HG02678 (cell line): ENCODE results near the gene FCRL5.
"Not testable (repeated sequence)": the region's sequence is repeated elsewhere in the genome, so short reads cannot be mapped to it uniquely, and the experiment has no call there.

Experiments used
- ATAC-seq: cut with Tn5 transposase; IDR thresholded peaks from one replicate; pipeline ENCODE4 v1.9.1; 2021; ENCODE audit warnings: mild to moderate bottlenecking, moderate library complexity; ENCODE audit not compliant: unreplicated experiment

The FCRL5 gene

DNA sequence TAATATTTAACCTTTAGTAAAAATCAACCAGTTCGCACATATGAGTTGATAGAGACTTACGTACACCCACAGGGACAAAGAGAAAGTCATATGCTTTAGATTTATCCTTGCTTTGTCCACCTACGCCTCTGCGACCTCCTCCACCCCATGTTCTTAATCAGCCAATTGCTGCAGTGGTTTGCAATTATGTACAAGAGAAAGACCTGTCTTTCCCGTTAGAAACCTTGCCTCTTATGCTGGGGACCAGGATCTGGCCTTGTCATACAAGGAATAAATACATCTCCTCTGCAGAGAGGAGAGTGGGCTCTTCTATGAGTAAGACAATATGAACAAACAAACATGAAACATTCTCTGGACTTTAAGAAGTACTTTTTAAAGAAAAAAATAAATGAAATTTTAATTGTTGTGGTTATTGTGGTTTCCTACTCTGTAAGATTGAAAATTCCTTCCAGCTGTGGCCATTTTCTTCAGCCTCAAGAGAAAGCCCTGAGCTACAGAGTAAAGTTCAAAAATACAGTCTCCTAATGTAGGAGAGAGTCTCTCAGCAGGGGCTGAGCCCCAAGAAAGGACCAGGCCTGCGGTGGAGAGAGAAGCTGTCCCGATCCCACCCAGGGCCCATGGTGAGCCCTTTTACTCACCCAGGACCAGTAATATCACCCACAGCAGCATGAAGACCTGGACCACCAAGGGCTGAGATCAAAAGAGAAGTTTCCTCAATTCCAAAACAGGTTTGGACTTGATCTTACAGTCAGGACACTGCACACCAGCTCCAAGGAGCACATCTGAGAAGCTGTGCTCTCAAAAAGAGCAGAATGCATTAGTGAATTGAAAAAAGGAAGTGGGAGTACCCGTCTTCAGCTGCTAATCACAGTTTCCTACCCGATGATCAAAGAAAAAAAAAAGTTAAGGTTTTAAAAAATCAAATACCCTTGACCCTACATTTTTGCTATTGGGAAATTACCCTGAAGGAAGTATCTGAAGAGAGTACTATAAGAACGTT, at the start of gene FCRL5:
FCRL5 (minus strand) TSS at position 822 of the 1,000 bp plus-strand sequence; CDS start at position 669, 153 bp downstream.
- peak; percentile 79 for ATAC-seq

DNA sequence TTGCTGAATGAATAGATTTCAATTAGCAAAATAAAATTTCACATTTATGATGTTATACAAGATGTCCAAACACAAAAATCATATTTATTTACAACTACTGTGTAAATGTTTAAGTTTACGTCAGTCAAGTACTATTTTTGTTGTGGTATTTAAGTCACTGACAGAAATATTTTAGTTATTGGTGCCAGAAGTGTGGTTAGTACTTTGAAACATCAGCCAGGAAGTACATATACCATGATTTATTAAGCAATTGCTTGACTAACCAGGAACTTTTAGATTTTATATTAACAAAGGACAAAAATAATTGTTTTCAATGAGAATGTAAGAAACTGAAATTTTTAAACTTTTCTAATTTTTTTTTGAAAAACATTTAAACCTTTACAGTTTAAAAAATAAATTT, 47.9 kb upstream of the FCRL5 start:
- ATAC-seq = no peak

DNA sequence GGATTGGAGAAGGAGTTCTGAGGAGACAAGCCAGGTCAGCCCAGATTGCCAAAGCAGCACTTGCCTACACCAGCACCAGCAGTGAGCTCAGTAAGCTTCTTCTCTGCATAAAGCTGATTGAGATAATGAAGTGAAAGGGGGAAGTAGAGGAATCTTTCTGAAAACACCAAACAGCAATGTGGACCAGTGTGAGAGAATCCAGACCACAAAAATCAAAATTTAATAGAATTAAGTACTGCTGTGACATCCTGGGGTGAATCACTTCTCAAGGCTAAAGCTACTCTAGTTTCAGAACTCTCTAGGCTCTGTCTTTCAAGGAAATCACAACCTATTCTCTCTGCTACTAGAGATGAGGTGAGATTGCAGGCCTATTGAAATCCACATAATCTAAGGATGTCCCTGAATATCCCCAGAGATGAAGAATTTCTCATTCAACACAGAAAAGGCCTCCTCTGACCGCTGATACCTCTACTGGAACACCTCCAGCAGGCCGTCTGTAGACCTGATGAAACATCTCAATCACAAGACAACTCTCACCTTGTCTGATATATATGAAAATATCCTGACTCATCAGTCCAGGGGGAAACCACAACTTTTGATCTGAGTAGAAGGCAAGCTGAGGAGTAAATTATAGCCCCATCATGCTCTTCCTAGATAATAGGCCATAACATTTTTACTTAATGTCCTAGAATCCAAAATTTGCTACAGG, 45.8 kb upstream of the FCRL5 start, which contains the start of gene FCRL4:
FCRL4 (minus strand) TSS at position 127 of the 709 bp plus-strand sequence. CDS start 141 bp downstream, outside the sequence.
- peak; percentile 49 for ATAC-seq

DNA sequence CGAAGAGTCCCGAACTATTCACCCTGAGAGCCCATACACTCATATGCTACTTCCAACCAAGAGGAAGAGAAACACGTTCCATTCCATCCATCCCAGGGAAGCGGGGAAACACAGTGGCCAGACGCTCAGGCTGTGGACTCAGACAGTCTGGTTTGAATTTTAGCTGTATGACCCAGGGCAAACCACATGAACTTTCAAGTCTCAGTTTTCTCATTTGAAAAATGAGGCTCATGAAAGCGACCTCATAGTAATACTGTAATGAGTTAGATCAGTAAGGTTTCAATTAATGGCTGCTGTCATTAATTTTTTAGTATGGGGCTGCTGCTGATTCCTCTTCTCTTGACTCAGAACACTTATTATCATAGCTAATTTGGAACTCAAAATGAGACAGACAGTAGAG, 44.1 kb upstream of the FCRL5 start:
- peak; percentile 48 for ATAC-seq

DNA sequence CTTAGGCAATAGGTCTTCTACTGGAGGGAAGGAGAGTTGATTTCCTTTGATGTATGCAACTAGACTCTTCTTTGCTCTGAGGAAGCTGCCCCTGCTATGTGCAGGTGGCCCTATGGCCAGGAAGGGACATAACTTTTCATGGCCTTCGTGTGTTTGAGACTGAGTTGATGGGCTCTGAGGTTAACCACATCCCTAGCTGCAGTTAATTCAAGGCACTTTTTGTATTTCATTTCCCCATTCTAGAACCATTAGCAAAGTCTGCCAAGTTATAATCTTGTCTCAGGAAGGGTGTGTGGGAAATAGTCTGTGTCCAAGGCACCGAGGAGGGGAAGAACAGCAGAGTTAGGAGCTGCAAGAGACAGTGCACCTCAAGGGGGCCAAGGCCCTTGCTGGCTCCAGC, 43.0 kb upstream of the FCRL5 start:
- peak; percentile 73 for ATAC-seq

DNA sequence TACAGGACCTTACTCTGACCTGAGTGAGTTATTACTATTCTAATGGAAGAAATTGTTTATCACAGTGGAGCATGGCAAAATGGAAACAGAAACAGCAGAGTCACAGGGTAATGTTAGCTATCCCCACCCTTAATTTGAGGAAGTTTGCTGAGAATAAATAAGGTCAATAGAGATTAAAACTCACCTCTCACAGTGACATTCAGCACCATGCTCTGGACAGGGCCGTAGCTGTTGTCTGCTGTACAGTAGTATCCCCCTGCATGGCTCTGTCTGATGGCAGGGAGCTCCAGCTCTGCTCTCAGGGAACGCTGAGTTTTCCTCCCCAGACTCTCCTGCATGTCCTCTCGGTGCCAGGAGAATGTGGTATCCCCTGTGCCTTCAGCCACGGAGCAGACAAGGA, 33.7 kb upstream of the FCRL5 start:
- no peak for ATAC-seq

DNA sequence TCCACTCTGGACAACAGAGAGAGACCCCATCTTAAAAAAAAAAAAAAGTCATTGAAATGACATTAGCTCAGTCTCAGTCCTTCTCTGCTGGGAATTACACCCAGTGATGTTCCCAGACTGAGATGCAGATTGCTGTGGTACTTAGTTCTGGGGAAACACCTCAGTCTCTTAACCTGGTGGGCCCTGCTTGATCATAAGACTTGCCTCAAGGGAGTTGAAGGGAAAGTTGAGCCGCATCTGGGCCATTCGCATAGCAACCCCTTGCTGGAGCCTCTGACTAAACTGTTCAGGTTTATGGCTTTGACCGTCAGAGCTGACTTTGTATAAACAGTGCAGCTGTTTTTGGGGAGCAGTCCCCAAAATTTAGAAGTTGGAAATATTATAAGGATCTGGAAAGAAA, 32.2 kb upstream of the FCRL5 start:
- ATAC-seq = no peak

DNA sequence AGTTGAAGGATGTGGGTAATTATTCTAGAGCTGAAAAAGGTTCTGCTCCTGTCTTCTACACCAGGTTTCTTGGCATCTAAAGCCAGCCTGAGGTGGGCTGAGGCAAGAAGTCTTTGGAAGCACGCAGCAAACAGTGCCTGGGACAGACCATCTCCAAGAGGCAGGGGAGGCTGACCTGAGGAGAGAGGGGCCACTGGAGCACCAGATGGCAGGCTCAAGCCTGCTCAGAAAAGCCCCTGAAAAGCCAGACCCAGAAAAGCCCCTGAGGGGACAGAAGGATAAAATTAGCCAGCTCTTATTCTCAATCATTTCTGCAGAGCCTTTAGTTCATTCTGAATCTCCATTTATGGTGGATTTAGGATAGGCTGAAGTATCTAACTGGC, 28.5 kb upstream of the FCRL5 start:
- ATAC-seq = no peak

DNA sequence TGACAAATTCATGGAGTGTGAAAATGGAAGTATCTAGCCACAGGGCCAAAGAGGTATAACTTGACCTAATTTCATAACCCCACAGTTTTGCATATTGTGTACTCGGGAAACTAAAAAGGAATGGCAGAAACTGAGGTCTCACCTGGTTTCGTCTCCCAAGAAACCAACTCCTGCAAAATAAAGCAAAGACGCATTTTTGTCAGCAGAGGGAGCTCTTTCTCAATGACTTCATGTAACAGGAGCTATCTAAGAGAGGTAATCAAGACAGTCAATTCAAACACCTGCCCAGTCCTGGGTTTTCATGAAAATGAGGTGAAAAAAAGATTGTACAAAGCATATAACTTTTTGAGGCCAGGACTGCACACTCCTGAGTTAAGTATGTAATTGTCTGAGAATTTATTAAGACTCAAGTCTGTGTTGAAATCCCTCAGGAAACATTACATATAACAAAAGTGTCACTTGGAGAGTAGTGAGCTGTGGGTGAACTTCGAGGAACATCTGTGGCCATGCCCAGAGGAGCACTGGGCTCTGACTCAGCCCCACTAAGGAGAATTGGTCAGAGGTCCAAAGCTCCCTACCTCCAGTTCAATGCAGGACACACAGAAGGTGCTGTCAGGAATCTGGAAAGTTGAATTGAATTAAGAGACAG, 28.0 kb upstream of the FCRL5 start:
- no peak for ATAC-seq

DNA sequence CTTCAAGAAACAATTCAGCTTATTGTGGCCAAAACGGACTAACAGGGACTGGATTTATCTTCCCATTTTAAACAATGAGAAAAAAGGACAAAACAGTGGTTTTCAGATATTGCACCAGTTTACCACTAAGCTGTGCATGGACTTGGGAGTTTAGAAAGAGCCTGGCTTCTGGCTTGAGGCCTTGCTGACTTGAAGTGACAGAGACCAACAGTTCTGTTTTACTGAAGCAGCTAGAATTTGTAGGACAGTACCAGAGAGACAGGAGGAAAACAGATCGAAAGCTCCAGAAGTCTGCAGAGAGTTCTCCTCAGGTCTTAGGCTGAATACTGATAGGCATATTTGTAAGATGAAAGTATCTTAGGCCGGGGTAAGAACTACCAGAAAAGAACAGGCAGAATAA, 25.1 kb upstream of the FCRL5 start:
- no peak for ATAC-seq

DNA sequence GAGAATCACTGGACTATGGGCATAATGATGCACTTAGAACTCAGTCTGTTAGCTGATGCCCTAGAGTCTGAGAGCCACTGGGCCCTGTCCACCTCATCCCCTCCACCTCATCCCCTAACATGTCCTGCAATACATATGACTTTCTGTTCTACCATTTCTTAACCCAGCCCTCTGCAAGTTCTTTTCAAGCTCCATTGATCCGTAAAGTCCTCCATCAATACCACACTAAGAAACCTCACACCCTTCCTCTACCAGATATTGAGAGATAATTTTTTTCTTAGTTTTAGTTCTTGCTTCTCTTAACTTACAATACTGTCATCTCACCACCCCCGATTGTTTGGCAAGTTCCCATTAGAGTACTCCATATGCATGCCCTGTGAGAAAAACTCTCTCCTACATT, 23.4 kb upstream of the FCRL5 start:
- ATAC-seq = peak; percentile 74

DNA sequence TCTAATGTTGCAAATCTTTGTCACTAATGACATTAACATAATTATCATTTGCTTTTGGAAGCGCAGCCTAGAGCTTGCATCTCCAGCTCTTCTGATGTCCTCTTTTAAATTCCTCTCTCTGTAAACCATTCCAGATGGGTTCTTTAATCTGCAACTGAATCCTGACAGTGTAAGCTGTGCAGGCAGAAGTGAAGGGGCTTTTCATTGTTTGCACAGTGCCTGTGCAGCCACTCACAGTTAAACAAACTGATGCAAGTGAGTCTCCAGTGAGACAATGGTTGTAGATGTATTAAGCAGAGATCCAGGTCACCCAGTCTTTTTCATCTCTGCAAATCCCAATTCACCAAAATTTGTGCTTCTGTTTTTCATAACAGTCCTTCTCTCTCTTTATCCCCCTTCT, 22.5 kb upstream of the FCRL5 start:
- no peak for ATAC-seq

DNA sequence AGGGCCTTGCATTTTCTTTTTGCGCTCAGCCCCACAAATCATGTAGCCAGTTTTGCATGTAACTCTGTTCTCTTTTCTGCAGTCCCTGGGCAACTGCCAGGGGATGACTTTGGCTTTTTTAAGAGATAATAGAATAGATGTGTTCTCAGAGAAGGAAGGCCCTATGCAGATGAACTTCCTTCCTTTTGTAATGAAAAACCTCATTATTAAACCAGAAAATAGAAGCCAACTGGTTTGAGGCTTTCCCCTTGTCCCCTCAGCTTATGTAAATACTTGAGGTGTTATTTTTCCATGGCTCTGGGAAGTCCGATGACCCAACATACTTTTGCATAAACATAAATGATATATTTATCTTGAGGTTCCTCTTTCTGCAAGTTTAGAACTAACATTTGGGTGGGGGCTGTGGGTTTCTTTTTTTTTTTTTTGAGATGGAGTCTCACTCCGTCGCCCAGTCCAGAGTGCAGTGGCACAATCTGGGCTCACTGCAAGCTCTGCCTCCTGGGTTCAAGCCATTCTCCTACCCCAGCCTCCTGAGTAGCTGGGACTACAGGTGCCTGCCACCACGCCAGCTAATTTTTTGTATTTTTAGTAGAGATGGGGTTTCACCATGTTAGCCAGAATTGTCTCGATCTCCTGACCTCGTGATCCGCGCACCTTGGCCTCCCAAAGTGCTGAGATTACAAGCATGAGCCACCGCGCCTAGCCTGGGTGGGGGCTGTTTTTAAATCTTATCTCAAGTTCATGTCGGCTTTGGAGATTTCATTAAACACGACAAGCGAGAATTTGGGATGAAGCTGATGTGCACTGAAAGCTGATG, 14.4 kb upstream of the FCRL5 start:
- peak; percentile 38 for ATAC-seq

DNA sequence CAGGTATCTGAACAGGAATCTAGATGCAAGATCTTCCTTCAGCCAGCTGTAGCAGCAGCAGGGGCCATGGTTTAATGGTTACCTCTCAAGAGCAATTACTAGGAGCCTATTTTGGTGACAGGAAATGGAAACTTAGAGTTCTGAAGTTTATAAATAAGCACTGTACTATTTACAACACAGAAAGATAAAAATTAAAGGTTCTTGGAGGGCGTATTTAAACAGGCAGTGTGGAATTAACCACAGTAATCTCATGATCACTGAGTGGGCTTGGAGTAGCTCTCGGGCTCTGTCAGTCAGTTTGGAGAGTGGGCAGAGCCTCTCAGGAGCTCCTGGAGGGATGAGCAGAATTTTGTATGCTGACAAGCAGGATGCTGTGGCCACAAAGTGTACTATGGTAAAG, 10.2 kb upstream of the FCRL5 start:
- ATAC-seq = peak; percentile 82

DNA sequence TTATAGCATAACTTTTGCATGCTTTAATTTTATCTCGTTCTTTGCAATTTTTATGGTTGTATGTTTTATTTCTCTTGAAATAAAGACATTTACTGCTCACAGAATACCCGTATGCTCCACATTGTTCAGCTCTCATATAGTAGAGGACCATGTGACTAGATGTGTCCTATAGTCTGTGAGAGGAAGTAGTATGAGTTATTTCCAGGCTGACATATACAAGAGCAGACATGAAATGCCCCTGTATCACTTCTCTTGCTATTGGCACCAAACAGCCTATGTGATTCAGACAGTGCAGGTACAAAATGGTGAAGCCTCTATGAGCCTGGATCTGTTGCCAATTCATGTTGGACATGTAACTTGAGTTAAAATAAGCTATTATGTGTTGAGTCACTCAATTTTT, 5.8 kb upstream of the FCRL5 start:
- no peak for ATAC-seq

DNA sequence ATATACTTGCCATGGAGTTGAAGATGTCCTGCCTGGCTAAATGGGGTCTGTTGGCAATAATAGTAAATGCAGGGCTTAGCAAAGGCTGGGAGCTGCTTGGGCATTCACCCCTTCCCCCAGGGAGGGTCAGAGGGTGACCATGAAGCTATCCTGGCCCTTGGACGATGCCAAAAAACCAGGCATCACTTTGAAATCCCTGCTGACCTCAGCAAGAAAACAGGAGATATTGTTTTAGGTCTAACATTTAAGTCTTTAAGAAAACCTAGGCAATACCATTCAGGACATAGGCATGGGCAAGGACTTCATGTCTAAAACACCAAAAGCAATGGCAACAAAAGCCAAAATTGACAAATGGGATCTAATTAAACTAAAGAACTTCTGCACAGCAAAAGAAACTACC, 4.2 kb downstream of the FCRL5 start:
- ATAC-seq = not testable (repeated sequence)

DNA sequence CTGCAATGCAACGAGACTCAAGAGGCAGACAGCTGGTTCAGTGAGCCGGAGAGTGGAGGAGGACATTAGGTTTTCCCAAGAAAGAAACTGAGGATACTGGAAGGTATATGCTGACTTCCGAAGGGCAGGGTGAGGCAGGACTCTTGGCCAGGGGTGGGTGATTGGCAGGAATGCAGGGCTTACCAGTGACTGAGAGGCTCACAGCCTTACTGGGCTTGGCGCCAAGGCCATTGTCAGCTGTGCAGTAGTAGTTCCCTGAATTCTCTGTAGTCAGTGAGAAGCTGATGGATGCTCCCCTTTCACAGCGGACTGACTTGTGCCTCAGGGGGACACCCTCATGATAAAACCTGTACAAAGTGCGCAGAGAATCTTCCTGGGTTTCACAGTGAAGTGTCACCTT, 9.6 kb downstream of the FCRL5 start:
- no peak for ATAC-seq

DNA sequence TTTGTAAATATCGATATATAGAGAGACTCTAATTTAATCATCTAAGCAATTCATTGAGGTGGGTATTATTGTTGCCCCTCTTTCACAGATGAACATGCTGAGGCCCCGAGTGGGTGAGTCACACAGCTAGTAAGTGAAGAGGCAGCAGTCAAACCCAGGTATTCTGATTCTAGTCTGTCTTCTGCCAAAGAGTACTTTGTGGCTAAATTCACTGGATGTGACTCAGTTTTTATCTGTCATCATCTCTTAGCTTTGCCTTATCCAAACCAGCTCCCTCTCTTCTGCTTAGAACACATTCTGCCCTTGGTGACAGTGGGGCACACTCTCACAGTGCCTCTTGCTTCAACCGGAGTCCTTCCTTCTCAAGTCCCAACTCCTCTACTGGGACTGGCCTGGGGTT, 11.5 kb downstream of the FCRL5 start:
- no peak for ATAC-seq

DNA sequence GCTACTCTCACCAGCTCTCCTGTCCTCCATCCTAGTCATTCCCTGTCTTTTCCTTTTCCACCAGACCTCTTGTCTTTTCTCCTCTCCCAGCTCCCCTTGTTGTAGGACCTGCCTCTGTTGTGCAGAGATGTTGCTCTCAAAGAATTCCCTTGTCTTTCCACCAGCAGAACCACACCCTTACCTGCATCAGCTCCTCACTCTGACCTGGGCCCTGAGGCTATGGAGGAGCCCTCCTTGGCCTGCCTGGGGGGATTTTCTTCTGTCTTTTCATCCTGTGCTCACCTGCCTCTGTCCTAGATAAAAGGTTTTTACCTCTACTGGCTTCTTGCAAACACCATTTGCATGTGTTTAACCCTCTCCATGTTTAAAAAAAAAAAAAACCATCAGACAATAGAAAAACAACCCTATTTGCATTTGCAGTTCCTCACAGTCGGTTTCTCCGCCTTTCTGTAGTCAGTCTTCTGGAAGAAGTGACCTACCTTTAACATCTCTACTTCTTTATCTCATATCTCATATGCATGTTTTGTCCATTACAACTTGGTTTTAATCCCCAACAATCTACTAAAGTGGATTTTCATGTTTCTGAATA, 12.1 kb downstream of the FCRL5 start:
- ATAC-seq = no peak

DNA sequence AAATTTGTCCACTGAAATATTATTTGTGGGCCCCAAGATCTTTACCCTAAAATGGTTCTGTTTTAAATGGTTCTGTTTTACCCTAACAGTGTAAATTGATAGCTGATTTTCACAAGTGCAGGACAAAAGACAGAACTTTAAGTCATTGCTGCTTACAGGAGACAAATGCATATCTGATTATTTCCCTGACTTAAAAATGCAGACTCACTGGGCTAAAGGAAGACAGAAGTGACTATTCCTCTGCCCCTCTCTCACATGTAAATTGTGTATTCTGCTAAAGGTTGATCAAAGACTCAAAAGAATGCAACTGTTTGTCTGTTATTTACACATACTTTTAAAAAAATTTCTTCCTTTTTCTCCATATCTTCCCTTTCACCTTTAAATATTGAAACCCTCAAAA, 12.7 kb downstream of the FCRL5 start:
- ATAC-seq = no peak
